Endothelial cell (in vitro differentiated cells): ENCODE data around the gene CCDC14. TPM values are rescaled to one million over a fixed set of nuclear protein-coding genes. Genes with fewer than 3 reads are reported as not detected.

Experiments used
- DNase-seq: peaks from one replicate; pipeline ENCODE4 v3.0.0; 2021; ENCODE audit warnings: low spot score
- H3K27ac Mint-ChIP-seq: one replicate; pipeline ENCODE4 v1.8.0; 2021; ENCODE audit warnings: mixed read lengths, inconsistent platforms; ENCODE audit not compliant: unreplicated experiment
- H3K27me3 Mint-ChIP-seq: one replicate; pipeline ENCODE4 v1.8.0; 2021; ENCODE audit warnings: mild to moderate bottlenecking, moderate library complexity, mixed read lengths, inconsistent platforms; ENCODE audit not compliant: unreplicated experiment
- H3K36me3 Mint-ChIP-seq: one replicate; pipeline ENCODE4 v1.8.0; 2021; ENCODE audit warnings: mild to moderate bottlenecking, low read depth, mixed read lengths, inconsistent platforms; ENCODE audit not compliant: unreplicated experiment
- H3K4me1 Mint-ChIP-seq: one replicate; pipeline ENCODE4 v1.8.0; 2021; ENCODE audit warnings: mild to moderate bottlenecking, mixed read lengths, inconsistent platforms; ENCODE audit not compliant: unreplicated experiment
- H3K4me3 Mint-ChIP-seq: one replicate; pipeline ENCODE4 v1.8.0; 2021; ENCODE audit warnings: mild to moderate bottlenecking, mixed read lengths, inconsistent platforms; ENCODE audit not compliant: unreplicated experiment
- H3K9me3 Mint-ChIP-seq: one replicate; pipeline ENCODE4 v1.8.0; 2021; ENCODE audit warnings: mixed read lengths, inconsistent platforms; ENCODE audit not compliant: unreplicated experiment
- total RNA-seq: library from RNA; stranded (reverse); fragmentation: NEBNext Ultra II Directional; extraction: Animal tissue kit (Norgen Biotek cat#: 25700); gene quantifications from one replicate; pipeline ENCODE4 v1.2.1, GENCODE V29; 2021; ENCODE audit not compliant: unreplicated experiment
- TF ChIP-seq, protein P1 (sequence below): fragments of 200-600 bp; sonication (generic); IDR thresholded peaks from one replicate; pipeline ENCODE4 v1.5.0; 2021; ENCODE audit warnings: antibody characterized with exemption; ENCODE audit not compliant: unreplicated experiment

The CCDC14 gene
- total RNA-seq, 1 donor from 2014 or later, result 44.5 TPM

DNA sequence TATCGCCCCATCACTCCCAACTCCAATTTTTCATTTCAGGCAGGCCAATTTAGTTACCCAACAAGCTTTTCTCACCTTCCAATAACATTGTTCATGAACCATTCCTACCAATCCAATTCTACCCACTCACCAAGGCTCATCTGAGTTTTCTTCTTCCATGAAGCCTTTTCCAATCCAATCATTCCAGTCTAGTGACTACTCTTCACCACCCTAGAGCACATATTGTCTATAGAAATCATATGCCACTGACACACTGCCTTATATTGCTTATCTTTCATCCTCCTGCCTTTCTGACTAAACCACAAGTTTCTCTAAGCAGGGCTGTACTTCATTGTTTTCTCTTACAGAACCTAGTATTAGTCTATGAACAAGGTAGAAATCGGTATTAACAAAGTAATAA is 11.4 kb downstream of the CCDC14 start:
- TF ChIP-seq, protein P1, sequence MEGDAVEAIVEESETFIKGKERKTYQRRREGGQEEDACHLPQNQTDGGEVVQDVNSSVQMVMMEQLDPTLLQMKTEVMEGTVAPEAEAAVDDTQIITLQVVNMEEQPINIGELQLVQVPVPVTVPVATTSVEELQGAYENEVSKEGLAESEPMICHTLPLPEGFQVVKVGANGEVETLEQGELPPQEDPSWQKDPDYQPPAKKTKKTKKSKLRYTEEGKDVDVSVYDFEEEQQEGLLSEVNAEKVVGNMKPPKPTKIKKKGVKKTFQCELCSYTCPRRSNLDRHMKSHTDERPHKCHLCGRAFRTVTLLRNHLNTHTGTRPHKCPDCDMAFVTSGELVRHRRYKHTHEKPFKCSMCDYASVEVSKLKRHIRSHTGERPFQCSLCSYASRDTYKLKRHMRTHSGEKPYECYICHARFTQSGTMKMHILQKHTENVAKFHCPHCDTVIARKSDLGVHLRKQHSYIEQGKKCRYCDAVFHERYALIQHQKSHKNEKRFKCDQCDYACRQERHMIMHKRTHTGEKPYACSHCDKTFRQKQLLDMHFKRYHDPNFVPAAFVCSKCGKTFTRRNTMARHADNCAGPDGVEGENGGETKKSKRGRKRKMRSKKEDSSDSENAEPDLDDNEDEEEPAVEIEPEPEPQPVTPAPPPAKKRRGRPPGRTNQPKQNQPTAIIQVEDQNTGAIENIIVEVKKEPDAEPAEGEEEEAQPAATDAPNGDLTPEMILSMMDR, result no peak
- DNase-seq, result no peak
- no peak overlapping the region for H3K27ac Mint-ChIP-seq
- no peak overlapping the region for H3K4me3 Mint-ChIP-seq
- no peaks in the 10 kb centered on the region for H3K27me3 Mint-ChIP-seq
- no peaks in the 10 kb centered on the region for H3K9me3 Mint-ChIP-seq
- peaks cover 12% of the 10 kb centered on the region for H3K36me3 Mint-ChIP-seq
- no peaks in the 10 kb centered on the region for H3K4me1 Mint-ChIP-seq

DNA sequence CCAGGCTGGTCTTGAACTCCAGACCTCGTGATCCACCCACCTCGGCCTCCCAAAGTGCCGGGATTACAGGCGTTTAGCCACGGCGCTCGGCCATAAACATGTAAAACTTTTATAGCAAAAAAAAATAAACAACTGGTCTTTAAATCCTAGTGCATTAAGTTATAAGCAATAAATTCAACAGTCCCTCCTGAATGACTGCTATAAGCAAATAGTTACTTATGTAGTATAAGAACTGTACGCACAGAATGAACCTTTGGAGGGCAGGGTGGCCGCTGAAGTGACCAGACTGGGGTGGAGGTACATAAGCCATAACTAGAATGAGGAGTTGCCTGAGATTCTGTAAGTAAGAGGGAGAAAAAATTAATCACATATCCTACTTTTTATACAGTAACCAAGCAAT is 12.6 kb downstream of the CCDC14 start:
- Mint-ChIP-seq H3K36me3 (peaks cover 21% of the 10 kb centered on the region), H3K4me3 (no peak overlapping the region)

DNA sequence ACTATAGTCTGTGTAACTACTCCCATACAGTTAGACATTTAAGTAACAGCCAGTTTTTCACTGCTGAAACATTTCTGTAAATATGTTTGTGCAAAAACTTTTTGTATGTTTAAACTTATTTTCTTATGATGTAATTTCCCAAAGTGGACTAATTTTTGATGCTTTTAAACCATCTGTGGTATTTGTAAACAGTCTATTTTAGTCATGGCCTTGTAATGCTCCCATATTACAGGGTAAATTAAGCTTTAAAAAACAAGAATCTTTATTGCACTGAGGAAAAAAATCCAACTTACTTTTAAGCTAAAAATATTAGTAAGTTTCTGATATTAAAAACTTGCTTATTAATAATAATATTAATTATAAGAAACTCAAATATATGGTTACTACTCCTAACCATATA is 13.5 kb downstream of the CCDC14 start:
- TF ChIP-seq, protein P1, result no peak
- Mint-ChIP-seq H3K27ac (no peak overlapping the region), H3K36me3 (peaks cover 12% of the 10 kb centered on the region), H3K27me3 (no peaks in the 10 kb centered on the region), H3K4me3 (no peak overlapping the region), H3K9me3 (no peaks in the 10 kb centered on the region), H3K4me1 (no peaks in the 10 kb centered on the region)
- DNase-seq, result no peak

More for the DNA sequence above, 12.6 kb downstream of the CCDC14 start:
- TF ChIP-seq, protein P1, result no peak
- no peak for DNase-seq
- Mint-ChIP-seq H3K4me1 (no peaks in the 10 kb centered on the region), H3K27ac (no peak overlapping the region), H3K27me3 (no peaks in the 10 kb centered on the region), H3K9me3 (no peaks in the 10 kb centered on the region)

DNA sequence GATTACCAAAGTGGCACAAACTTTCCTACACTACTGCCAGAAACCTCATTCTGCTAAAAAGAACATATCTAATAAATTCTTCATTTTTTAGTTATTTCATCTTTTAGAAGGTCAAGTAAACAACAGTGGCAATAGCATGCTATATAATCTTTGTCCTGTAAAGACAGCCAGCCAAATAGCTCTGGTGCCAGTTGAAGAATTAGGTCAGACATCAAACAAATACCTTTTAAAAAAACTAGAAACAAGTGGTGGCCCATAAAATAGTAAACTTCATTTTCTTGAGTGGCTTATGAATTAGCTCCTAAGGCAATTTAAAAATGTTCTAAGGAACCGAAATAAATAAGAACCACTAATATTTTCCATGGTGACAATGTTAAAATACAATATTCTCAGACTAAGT is 19.5 kb downstream of the CCDC14 start:
- H3K27me3 Mint-ChIP-seq, result no peaks in the 10 kb centered on the region
- no peaks in the 10 kb centered on the region for H3K9me3 Mint-ChIP-seq
- no peaks in the 10 kb centered on the region for H3K4me1 Mint-ChIP-seq
- H3K27ac Mint-ChIP-seq, result no peak overlapping the region
- no peak for DNase-seq
- no peak overlapping the region for H3K4me3 Mint-ChIP-seq
- peaks cover 9% of the 10 kb centered on the region for H3K36me3 Mint-ChIP-seq
- TF ChIP-seq, protein P1, result no peak

DNA sequence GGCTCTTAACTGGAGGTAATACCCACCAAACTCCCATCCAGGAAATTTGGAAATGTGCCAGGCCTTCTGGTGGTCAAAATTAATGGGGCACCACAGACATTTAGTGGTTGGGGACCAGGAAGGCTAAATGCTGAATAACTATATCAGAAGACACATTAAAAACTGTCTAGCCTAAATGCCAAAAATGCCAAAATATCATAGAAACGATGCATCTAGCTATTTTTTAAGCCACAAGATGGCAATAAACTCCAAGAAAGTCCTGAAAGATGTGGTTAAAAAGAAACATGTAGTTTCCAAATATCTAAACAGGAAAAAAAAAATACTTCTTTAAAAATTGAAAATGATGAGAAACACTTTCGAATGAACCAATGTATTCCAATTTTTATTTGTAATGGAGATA is 19.9 kb downstream of the CCDC14 start:
- no peak overlapping the region for H3K27ac Mint-ChIP-seq
- H3K9me3 Mint-ChIP-seq, result no peaks in the 10 kb centered on the region

More for the DNA sequence above, 19.9 kb downstream of the CCDC14 start:
- H3K27me3 Mint-ChIP-seq, result no peaks in the 10 kb centered on the region
- H3K4me1 Mint-ChIP-seq, result no peaks in the 10 kb centered on the region
- TF ChIP-seq, protein P1, result no peak
- DNase-seq, result no peak
- H3K4me3 Mint-ChIP-seq, result no peak overlapping the region
- peaks cover 9% of the 10 kb centered on the region for H3K36me3 Mint-ChIP-seq
